ENCODE results near the gene COL13A1.

The COL13A1 gene

DNA sequence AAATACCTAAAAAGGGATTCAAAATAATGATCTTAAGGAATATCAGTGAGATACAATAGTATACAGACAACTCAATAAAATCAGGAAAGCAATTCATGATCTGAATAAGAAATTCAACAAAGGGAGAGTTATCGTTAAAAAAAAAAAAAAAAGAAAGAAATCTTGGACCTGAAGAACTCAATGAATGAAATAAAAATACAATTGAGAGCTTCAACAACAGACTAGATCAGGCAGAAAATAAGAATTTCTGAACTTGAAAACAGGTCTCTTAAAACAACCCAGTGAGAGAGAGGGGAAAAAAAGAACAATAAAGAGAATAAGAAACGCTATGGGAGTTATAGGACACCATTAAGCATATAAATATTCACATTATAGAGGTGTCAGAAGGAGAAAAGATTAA lies 179.0 kb downstream of the COL13A1 start:
- TF ChIP-seq, protein P1, sequence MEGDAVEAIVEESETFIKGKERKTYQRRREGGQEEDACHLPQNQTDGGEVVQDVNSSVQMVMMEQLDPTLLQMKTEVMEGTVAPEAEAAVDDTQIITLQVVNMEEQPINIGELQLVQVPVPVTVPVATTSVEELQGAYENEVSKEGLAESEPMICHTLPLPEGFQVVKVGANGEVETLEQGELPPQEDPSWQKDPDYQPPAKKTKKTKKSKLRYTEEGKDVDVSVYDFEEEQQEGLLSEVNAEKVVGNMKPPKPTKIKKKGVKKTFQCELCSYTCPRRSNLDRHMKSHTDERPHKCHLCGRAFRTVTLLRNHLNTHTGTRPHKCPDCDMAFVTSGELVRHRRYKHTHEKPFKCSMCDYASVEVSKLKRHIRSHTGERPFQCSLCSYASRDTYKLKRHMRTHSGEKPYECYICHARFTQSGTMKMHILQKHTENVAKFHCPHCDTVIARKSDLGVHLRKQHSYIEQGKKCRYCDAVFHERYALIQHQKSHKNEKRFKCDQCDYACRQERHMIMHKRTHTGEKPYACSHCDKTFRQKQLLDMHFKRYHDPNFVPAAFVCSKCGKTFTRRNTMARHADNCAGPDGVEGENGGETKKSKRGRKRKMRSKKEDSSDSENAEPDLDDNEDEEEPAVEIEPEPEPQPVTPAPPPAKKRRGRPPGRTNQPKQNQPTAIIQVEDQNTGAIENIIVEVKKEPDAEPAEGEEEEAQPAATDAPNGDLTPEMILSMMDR (IDR thresholded peaks at IDR 0.05): no peak
- H3K4me3 ChIP-seq: no peak overlapping the region
- DNase-seq (ENCODE audit: low spot score): no peak
- no peak overlapping the region for H3K27ac ChIP-seq

DNA sequence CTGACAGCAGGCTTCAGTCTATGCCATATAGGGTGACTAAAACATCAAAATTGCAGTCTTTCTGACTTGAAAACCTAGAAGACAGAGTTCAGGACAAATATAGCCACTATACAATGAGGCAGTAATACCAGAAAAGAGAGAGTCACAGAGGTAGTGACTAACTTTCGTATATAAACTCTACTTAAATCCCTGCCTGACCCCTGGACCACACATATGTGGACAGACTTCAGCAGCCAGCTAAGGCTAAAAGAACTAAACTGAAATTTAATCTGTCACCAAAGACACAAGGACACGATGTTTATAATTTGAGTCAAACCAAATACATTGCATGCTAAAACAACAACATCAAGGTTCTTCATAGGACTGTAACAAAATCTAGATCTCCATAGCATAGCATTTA lies 186.4 kb downstream of the COL13A1 start:
- H3K27ac ChIP-seq: no peak overlapping the region
- DNase-seq (ENCODE audit: low spot score): no peak
- TF ChIP-seq, protein P1 (IDR thresholded peaks at IDR 0.05): no peak
- no peak overlapping the region for H3K4me3 ChIP-seq

DNA sequence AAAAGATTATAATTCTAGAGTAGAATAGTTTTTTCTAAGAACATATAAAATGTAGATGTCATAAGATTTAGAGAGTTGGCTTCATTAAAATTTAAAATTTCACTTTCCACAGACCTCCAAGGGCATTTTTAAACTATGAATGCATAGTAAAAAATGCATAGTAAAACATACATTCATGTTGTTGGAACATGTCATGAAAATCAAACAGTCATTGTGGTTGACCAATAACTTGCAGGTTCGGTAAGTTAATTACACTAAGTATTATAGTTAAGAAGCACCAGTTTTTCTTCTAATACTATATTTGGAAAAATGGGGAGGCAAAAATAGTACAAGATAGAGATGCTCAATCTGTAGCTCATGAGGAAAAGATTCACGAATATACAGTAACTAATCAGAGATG lies 189.4 kb downstream of the COL13A1 start:
- no peak for DNase-seq (ENCODE audit: low spot score)
- Histone ChIP-seq H3K4me3 (no peak overlapping the region), H3K27ac (no peak overlapping the region)
- TF ChIP-seq, protein P1 (IDR thresholded peaks at IDR 0.05): no peak

DNA sequence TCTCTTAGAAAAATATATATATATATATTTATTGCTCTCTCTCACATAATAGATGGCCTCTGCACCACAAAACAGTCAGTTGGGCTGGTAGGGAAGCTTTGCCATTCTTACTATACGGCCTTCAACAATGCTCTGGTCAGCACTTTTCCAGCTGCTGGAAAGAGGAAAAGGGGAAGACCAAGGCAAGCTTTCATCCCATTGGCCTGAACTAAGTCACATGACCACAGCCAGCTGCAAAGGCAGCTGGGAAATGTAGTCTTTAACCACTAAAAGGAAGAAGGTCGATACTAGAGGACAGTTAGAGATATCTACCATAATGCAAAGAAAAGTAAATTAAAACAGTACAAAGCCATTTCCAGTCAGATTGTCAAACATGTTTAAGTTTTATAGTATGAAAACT lies 192.6 kb downstream of the COL13A1 start:
- Histone ChIP-seq H3K27ac (no peak overlapping the region), H3K4me3 (no peak overlapping the region)
- TF ChIP-seq, protein P1 (IDR thresholded peaks at IDR 0.05): no peak
- no peak for DNase-seq (ENCODE audit: low spot score)

DNA sequence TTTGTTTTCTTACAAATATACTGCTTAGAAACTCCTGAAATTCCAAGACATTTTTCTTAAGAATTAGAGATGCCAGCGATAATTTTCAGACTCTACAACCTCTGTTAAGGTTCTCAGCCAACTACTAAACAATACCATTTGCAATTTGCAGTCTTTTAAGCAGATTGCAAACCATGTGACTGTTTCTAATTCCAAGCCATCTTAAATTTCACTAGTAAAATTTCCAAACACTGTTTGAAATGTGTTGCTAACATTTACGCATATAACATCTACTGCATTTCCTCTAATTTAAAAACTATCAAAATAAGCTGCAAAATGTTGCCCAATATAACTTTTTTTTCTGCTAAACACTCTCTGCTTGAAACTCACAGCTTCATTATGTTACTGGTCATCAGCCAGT lies 194.9 kb downstream of the COL13A1 start:
- Histone ChIP-seq H3K4me3 (no peak overlapping the region), H3K27ac (no peak overlapping the region)
- TF ChIP-seq, protein P1 (IDR thresholded peaks at IDR 0.05): no peak
- no peak for DNase-seq (ENCODE audit: low spot score)

DNA sequence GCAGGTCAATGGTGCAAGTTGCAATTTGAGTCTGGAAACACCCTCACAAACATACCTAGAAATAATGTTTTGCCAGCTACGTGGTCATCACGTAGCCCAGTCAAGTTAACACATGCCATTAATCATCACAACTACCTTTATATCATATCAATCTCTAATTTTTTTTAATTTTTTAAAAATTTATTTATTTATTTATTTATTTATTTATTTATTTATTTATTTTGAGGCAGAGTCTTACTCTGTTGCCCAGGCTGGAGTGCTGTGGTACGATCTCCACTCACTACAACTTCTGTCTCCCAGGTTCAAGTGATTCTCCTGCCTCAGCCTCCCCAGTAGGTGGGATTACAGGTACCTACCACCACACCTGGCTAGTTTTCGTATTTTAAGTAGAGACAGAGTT lies 198.6 kb downstream of the COL13A1 start:
- TF ChIP-seq, protein P1 (IDR thresholded peaks at IDR 0.05): no peak

DNA sequence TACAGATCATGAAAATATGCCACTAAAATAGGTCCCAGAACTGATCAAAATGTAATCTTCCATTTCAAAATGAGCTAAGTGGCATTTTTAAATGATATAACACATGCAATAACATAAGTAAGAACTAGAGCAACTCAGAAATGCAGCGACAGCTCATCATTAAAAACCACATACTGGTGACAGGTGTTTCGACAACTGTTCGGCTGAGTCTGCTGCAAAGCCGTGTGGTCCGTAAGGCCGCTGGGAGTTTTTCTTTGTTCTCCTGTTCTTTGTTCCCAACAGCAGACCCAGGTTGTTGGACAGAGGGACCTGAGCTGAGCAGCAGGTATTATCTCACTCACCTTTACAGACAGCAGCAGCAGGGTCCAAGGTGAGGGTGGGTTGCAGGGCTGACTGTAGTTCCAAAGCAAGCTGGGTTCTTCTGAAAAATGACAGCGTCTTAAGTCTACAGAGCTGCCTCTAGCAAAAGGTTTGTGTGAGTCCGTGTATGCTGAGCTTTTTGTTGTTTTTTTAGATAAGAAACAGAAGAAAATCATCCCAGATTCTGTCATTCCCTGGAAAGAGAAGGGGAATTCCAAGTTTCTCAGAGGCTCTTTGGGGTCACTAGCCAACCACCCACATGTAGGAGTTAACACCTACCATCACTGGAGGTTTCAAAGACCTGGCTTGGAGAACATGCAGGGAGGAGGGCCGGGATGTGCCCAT lies 205.6 kb downstream of the COL13A1 start:
- TF ChIP-seq, protein P1 (IDR thresholded peaks at IDR 0.05): no peak
- Histone ChIP-seq H3K27ac (no peak overlapping the region), H3K4me3 (no peak overlapping the region)
- no peak for DNase-seq (ENCODE audit: low spot score)

More for the DNA sequence above, 198.6 kb downstream of the COL13A1 start:
- no peak for DNase-seq (ENCODE audit: low spot score)
- no peak overlapping the region for H3K4me3 ChIP-seq
- no peak overlapping the region for H3K27ac ChIP-seq
